HG02798 (cell line): Measurements from ENCODE around the gene DAPL1.
"Not testable (repeated sequence)": the region's sequence is repeated elsewhere in the genome, so short reads cannot be mapped to it uniquely, and the experiment has no call there.

Source experiments
- ATAC-seq: cut with Tn5 transposase; IDR thresholded peaks from one replicate; pipeline ENCODE4 v1.9.1; 2021; ENCODE audit warnings: mild to moderate bottlenecking; ENCODE audit not compliant: unreplicated experiment, poor library complexity

Gene DAPL1

DNA sequence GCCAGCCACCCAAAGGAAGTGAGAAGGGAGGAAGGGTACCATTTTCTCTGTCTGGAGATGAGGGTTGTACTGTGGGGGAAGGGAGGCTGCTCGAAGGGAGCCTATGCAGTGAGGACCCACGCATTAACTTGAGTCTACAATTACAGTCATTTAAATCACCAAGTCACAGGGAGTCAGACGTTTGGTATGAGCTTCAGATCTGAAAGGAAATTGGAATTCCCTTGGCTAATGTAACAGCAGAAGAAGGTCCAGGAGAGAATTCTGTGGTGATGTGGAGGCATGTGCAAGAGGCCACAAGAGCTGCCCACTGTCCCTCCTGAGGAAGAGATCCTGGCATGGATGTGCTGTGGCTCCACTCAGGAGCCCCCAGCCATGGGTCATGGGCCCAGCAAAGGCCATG lies 22.5 kb downstream of the DAPL1 start:
- ATAC-seq = no peak

- no peak for ATAC-seq
These were observed 23.4 kb downstream of the DAPL1 start for GRCh38 chr2:158818511-158818910.

GRCh38 chr2:158822193-158822592 lies 27.1 kb downstream of the DAPL1 start:
- no peak for ATAC-seq

- ATAC-seq = no peak
These were observed 28.5 kb downstream of the DAPL1 start for GRCh38 chr2:158823486-158824237.

- ATAC-seq = no peak
These were observed 29.9 kb downstream of the DAPL1 start for GRCh38 chr2:158825021-158825420.

GRCh38 chr2:158826965-158827364 lies 31.8 kb downstream of the DAPL1 start:
- ATAC-seq = no peak

DNA sequence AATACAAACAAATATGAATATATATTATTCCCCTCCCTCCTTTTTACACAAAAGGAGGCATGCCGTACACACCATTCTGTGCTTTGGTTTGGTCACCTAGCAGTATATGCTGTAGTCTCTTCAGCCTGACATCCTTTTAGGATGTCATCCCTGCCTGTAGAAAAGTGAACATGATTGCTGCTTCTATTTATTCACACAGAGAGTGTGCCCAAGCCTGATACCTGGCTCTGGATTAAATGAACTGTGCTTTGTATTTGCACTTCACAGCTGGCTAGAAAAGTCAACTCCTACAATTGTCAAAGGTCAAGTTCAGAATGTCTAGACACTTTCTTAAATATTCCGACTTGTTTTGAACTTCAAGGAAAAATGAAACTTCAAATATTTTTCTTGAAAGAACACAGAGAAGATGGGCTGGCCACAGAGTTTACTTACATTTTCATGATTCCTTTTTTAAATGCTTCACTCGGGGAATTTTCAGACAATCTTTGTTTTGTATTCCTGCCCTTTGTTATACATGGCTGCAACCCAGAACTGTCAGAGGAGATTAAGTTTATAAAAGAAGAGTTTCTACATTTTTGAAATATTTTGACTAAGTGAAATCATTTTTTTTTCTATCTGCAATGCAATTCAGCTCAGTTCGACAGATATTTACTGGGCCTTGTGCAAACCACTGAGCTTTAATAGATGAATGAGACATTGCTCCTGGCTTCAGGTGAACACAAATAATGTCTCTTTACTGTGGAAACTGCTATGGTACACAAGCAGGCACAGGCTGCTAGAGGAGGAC lies 33.5 kb downstream of the DAPL1 start:
- no peak for ATAC-seq

DNA sequence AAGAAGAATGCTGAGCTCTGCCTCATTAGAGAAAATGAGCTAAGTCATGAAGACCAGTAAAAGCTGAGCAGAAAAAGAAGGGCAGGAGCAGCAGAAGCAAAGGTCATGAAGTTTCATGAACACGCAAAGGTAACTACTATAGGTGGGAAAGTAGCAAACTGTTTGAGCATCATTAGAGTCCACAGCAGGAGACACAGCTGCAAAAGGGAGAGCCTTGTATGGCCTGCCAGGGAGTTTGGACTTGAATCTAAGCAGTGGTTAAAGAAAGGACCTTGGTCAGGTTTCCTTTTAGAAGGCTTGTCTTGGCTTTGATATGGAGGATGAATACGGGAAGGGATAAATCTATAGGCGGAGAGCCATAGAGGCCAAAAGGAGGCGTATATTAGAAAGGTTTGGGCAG lies 34.0 kb downstream of the DAPL1 start:
- no peak for ATAC-seq

- no peak for ATAC-seq
These were observed 35.1 kb downstream of the DAPL1 start for GRCh38 chr2:158830201-158830600.

DNA sequence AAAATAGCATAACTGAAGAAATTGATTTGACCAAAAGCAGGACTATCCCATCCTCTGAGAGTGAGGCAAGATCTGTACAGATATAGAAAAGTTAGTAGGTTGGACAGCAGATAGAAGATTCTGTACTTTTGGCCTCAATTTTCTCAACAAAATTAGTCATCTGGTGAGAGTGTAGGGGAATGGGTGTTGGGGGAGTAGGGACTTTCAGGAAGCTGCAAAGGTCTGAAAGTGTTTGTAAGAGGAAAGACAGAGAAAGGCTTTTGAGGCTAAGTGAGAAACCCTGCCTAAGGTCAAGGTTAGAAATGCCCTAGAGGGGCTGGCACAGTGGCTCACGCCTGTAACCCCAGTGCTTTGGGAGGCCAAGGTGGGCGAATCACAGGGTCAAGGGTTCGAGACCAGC lies 40.3 kb downstream of the DAPL1 start:
- ATAC-seq = no peak

DNA sequence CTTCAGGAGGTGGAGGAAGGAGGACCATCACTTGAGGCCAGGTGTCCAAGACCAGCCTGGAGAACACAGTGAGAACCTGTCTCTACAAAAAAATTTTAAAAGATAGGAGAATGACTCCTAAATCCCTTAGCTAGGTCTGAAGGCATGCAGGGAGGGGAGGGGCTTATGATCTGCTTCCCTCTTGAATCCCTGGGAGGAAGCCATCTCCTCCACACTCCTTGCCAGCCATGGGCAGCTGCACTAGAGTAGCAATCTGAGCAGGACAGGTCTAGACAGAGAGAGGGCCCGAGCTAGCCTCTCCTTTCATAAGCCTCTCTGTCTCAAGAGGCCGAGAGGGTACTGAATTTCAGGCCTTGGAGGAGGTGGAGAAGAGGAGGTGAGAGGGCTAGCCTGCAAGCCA lies 42.5 kb downstream of the DAPL1 start:
- no peak for ATAC-seq

DNA sequence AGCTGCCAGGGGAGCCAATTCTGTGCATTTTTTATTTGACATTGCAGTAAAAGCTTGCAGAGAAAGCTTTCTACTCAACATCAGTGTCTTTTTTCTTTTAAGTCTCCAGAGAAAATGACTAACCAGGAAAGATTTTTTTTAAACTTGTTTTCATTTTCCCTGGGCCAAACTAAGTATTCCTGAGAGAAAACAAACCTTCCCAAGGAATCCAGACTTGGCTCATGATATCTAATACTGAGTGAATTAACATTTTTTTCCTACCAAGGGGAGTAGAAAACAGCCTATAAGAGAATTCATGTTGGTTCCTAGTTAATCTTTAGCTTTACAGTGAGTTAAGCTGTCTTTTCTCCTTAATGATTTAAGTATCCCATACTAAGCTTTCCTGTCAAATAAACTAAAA lies 46.7 kb downstream of the DAPL1 start:
- ATAC-seq = no peak

GRCh38 chr2:158845444-158845843 lies 50.3 kb downstream of the DAPL1 start:
- no peak for ATAC-seq

DNA sequence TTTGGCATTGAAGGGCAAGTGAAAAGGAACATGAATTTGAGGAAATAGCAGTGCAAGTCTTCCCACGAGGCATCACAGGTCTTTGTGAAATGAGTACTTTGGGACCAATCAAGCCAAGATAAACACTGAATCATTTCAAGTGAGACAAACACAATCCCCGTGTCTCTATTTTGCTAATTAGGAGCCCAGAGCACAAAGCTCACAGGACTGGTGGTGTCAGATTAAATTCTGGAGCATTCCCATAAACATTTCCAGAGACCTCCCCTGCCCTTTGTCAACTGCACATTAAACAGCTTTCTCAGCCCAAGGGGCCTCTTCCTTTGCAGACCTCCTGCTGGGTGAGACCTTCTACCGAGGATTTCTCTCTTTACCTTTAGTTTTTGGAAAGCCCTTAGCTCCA lies 50.7 kb downstream of the DAPL1 start:
- no peak for ATAC-seq

DNA sequence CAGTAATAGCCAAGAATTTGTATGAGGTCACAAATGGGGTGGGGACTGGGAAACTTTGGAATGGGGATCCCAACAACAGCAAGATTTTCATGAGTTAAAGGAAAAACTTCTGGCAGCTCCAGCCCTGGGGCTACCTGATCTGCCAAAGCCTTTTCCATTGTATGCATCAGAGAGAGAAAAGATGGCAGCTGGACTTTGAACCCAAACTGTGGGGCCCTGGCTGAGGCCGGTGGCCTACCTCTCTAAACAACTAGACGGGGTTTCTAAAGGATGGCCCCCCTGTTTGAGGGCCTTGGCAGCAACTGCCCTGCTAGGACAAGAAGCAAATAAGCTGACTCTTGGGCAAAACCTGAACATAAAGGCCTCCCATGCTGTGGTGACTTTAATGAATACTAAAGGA lies 52.4 kb downstream of the DAPL1 start:
- not testable (repeated sequence) for ATAC-seq

DNA sequence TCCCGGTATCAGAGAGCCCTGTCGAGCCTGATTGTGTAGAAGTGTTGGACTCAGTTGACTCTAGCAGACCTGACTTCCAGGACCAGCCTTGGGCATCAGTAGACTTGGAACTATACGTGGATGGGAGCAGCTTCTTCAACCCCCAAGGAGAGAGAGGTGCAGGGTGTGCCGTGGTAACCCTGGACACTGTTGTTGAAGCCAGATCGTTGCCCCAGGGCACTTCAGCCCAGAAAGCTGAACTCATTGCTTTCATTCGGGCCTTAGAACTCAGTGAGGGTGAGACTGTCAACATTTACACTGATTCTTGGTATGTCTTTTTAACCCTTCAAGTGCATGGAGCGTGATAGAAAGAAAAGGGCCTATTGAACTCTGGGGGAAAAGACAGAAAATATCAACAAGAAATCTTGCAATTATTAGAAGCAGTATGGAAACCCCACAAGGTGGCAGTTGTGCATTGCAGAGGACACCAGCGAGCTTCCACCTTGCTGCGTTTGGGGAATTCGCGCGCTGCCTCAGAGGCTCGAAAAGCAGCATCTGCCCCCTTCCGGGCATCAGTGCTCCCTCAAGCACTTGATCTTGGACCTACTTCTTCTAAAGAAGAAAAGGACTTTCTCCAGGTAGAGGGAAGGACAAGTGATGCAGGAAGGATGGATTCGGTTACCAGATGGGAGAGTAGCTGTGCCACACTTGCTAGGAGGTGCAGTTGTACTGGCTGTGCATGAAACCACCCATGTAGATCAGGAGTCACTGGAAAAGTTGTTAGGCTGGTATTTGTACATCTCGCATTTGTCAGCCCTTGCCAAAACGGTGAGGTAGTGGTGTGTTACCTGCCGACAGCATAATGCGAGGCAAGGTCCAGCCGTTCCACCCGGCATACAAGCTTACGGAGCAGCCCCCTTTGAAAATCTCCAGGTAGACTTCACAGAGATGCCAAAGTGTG lies 53.2 kb downstream of the DAPL1 start:
- not testable (repeated sequence) for ATAC-seq

DNA sequence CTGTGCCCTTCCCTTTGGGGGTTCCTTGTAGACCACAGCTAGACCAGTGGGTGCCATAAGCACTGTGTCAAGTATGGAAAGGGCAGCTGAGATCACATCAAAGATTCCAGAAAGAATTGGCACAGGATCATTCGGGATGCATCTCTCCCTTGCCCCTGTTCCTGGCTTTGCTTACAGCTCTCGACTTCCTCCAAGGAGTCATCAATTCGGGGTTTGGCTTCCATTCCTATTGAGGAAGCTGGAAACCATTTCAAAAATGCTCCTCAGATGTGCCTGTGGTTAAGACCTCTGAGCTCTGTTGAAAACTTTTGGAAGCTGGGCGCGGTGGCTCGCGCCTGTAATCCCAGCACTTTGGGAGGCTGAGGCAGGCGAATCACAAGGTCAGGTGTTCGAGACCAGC lies 65.1 kb downstream of the DAPL1 start:
- not testable (repeated sequence) for ATAC-seq

- ATAC-seq = not testable (repeated sequence)
These were observed 66.5 kb downstream of the DAPL1 start for GRCh38 chr2:158861626-158862025.

- ATAC-seq = not testable (repeated sequence)
These were observed 70.4 kb downstream of the DAPL1 start for GRCh38 chr2:158865469-158865868.
